Fibroblast of lung (primary cell): ENCODE results near the gene PARP6.

ENCODE experiments used
- EZH2 ChIP-seq: IDR thresholded peaks from 2 replicates; pipeline ENCODE4 v1.5.1; 2012; ENCODE audit warnings: low read length, control low read depth, mild to moderate bottlenecking; ENCODE audit errors: missing control alignments
- TF ChIP-seq, protein P1 (sequence below), 2 donors: IDR thresholded peaks in 1 of 2; conservative IDR thresholded peaks in 1 of 2; 1 replicate in 1 of 2; 2 replicates in 1 of 2; pipeline ENCODE4 v1.5.1; 2011 to 2012; ENCODE audit warnings: low read length in 2 of 2, control low read depth in 1 of 2, inconsistent platforms in 1 of 2, low read depth in 1 of 2, mild to moderate bottlenecking in 1 of 2

DNA sequence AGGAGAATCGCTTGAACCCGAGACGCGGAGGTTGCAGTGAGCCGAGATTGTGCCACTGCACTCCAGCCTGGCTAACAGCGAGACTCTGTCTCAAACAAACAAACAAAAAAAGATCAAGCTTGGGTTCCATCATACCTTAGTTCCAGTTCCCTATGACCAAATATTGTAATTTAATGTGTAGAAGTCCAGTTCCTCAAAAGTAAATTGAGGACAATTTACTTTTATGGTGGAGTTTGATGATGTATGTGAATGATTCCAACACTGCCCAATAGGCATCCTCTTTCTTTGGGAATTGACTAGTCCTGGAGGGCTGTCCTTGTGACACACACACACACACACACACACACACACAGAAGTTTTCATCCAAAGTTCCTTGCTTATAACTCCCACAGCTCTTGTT lies 38.6 kb downstream of the PARP6 start:
- TF ChIP-seq, protein P1, sequence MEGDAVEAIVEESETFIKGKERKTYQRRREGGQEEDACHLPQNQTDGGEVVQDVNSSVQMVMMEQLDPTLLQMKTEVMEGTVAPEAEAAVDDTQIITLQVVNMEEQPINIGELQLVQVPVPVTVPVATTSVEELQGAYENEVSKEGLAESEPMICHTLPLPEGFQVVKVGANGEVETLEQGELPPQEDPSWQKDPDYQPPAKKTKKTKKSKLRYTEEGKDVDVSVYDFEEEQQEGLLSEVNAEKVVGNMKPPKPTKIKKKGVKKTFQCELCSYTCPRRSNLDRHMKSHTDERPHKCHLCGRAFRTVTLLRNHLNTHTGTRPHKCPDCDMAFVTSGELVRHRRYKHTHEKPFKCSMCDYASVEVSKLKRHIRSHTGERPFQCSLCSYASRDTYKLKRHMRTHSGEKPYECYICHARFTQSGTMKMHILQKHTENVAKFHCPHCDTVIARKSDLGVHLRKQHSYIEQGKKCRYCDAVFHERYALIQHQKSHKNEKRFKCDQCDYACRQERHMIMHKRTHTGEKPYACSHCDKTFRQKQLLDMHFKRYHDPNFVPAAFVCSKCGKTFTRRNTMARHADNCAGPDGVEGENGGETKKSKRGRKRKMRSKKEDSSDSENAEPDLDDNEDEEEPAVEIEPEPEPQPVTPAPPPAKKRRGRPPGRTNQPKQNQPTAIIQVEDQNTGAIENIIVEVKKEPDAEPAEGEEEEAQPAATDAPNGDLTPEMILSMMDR (conservative IDR thresholded peaks at IDR 0.05 in 1 of 2, IDR thresholded peaks at IDR 0.05 in 1 of 2; ENCODE audit: low read depth in 1 of 2, low read length in 2 of 2): no peak
- no peak for TF ChIP-seq EZH2
